SH-SY5Y (cell line): ENCODE data around the gene RASGRF2.

ENCODE experiments used
- GATA2 ChIP-seq: IDR thresholded peaks from 2 replicates; pipeline ENCODE4 v1.6.1; 2011; ENCODE audit warnings: mild to moderate bottlenecking, low read depth, low read length
- GATA3 ChIP-seq: IDR thresholded peaks from 2 replicates; pipeline ENCODE4 v1.6.1; 2011; ENCODE audit warnings: low read depth, mild to moderate bottlenecking, low read length, moderate library complexity

- no peak for TF ChIP-seq GATA3
- no peak for TF ChIP-seq GATA2
Measured at GRCh38 chr5:81165493-81166119, 205.4 kb downstream of the RASGRF2 start.
